Activated CD4-positive, CD25-positive, alpha-beta regulatory T cell treated with anti-CD3 and anti-CD28 coated beads, Interleukin-2, amount 50 U/mL, for 16 hours (primary cell): Measurements from ENCODE around the gene TMCC1.
A peak's percentile ranks its signal among the peaks of the same experiment; 100 is the strongest.
"Not testable (repeated sequence)": the region's sequence is repeated elsewhere in the genome, so short reads cannot be mapped to it uniquely, and the experiment has no call there.

Experiments used
- DNase-seq: peaks from one replicate; pipeline ENCODE4 v3.0.0-alpha.2; 2020; ENCODE audit warnings: low read depth, low spot score

The TMCC1 gene

GRCh38 chr3:129893581-129894070, at the start of gene TMCC1:
Gene TMCC1, minus strand, starts transcription at chr3:129893711.
- DNase-seq, result peak; percentile 77

- DNase-seq, result no peak
Observed at GRCh38 chr3:129943020-129943419, 49.5 kb upstream of the TMCC1 start.

- no peak for DNase-seq
Observed at GRCh38 chr3:129942296-129942695, 48.8 kb upstream of the TMCC1 start.

GRCh38 chr3:129940086-129940485, 46.6 kb upstream of the TMCC1 start:
- no peak for DNase-seq

GRCh38 chr3:129938140-129938930, 44.8 kb upstream of the TMCC1 start:
- DNase-seq, result no peak

GRCh38 chr3:129937717-129938116, 44.2 kb upstream of the TMCC1 start:
- no peak for DNase-seq

GRCh38 chr3:129936757-129937156, 43.2 kb upstream of the TMCC1 start:
- no peak for DNase-seq

GRCh38 chr3:129934234-129935123, 41.0 kb upstream of the TMCC1 start:
- no peak for DNase-seq

- DNase-seq, result no peak
Observed at GRCh38 chr3:129933471-129933870, 40.0 kb upstream of the TMCC1 start.

GRCh38 chr3:129929383-129929782, 35.9 kb upstream of the TMCC1 start:
- DNase-seq, result no peak

GRCh38 chr3:129927072-129927471, 33.6 kb upstream of the TMCC1 start:
- no peak for DNase-seq

GRCh38 chr3:129919806-129920205, 26.3 kb upstream of the TMCC1 start:
- DNase-seq, result no peak

GRCh38 chr3:129919357-129919756, 25.8 kb upstream of the TMCC1 start:
- no peak for DNase-seq

GRCh38 chr3:129918461-129918860, 24.9 kb upstream of the TMCC1 start:
- DNase-seq, result no peak

- DNase-seq, result no peak
Observed at GRCh38 chr3:129917423-129918007, 24.0 kb upstream of the TMCC1 start.

GRCh38 chr3:129913618-129914017, 20.1 kb upstream of the TMCC1 start:
- no peak for DNase-seq

GRCh38 chr3:129911261-129911861, 17.9 kb upstream of the TMCC1 start:
- no peak for DNase-seq

GRCh38 chr3:129909235-129909634, 15.7 kb upstream of the TMCC1 start:
- not testable (repeated sequence) for DNase-seq

- DNase-seq, result no peak
Observed at GRCh38 chr3:129908417-129908816, 14.9 kb upstream of the TMCC1 start.

- DNase-seq, result not testable (repeated sequence)
Observed at GRCh38 chr3:129901272-129901671, 7.8 kb upstream of the TMCC1 start.

- no peak for DNase-seq
Observed at GRCh38 chr3:129897026-129897425, 3.5 kb upstream of the TMCC1 start.
